Stimulated activated CD4-positive, alpha-beta T cell treated with anti-CD3 and anti-CD28 coated beads, Interleukin-4, amount 100 ng/mL, for 48 hours (primary cell): ENCODE data around the gene ATXN1.

Source experiments
- DNase-seq, 2 donors: peaks; one replicate each; pipeline ENCODE4 v3.0.0-alpha.2; 2020; ENCODE audit warnings: low read depth in 2 of 2

Gene ATXN1

DNA sequence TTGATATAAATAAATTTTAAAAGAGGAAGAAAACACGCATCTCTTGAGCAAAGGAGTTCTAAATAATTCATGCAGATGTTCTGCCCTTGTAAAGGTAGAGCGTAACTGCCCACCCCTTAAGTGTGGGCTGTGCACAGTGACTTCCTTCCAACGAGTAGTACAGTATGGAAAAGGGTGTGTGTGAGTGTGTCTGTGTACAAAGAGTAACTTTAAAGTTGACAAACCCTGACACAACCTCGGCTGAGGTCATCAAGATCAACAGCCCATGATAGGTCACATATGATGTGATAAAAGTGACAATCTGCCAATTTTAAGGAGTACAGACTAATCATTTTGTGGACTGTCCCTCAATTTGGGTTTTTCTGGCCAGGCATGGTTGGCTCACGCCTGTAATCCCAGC, 225.7 kb downstream of the ATXN1 start:
- DNase-seq = no peak

GRCh38 chr6:16533721-16534136, 227.5 kb downstream of the ATXN1 start:
- no peak for DNase-seq

DNA sequence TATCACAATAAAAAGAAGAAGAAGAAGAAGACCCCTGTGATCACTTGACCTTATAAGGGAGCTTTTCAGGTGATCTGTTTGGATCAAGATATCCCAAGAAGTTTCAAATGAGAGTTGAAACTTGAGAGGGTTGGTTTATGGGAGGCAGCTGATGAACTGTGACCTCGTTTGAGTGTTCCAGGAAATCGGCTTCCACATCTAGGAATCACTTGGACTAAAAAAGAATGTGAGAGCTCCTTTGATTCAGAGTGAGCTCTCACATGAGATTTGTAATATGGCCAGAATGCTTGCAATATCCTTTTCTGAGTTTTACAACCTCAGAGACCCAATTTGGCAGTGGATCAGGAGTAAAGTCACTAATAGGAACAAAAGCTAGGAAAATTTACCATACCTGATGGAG, 228.1 kb downstream of the ATXN1 start:
- no peak for DNase-seq

DNA sequence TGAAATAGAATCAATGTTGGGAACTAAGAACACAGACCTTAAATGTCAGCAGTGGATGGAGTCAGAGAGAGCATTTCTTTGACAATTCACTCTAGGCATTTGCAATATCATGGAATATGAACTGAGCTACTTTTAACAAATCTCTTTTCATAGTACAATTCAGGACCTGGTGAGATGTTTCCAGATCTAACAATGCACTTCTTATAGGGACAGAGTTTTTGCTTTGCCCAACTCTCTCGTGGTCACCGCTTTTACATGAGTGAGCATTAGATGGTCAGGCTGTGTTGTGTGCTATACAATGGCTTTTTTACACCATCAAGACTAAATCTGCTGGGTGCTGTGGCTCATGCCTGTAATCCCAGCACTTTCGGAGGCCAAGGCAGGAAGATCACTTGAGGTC, 233.6 kb downstream of the ATXN1 start:
- no peak for DNase-seq

GRCh38 chr6:16524380-16524707, 236.9 kb downstream of the ATXN1 start:
- no peak for DNase-seq

DNA sequence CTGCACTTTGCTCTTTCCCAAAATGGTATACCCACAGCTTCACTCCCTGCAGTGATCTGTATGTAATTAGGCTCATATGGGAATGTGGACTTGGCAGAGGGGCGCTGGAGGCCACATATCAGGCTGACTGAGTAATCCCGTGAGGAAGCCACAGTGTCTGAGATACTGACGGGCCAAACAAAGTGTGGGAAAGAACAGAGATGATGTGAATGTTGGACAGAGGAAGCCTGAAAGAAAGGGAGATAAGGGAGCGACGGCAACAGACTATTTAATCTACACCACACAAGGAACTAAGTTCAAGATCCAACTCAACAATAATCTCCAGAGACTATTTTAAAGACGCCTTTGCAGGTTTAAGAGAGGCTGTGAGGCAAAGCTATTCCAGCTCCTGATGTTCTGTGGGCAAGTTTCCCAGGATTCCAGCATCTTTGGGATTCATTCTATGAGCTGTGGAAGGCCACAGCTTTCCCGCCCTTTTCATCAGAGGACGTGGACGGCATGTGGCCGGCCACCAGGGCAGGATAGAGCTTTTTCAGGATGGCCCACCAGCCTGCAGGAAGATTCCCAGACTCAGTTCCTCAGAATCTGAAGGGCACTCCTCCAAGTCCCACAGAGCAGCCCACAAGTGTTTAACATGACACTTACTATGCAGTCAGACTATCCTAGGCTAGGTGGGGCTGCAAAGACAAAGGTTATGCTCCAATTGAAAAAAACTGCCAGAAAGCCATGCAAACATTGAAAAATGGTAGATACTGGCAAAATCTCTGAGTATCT, 237.5 kb downstream of the ATXN1 start:
- no peak for DNase-seq

DNA sequence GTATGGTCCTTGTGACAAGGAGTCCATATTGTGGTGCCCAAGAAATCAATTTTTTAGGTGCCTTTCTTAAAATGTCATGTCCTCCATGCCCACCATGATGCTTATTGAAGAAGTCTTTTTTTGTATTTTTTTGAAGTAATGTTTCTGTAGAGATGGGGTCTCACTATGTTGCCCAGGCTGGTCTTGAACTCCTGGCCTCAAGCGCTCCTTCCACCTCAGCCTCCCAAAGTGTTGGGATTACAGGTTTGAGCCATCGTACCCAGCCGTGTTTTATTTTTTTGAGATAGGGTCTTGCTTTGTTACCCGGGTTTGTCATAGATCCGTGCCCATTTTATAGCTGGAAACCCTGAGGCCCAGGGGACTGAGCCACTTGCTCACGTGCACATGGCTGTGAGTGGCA, 238.3 kb downstream of the ATXN1 start:
- DNase-seq = no peak

GRCh38 chr6:16521528-16521927, 239.7 kb downstream of the ATXN1 start:
- no peak for DNase-seq

- DNase-seq = no peak
These were observed 241.7 kb downstream of the ATXN1 start for GRCh38 chr6:16519265-16520242.

DNA sequence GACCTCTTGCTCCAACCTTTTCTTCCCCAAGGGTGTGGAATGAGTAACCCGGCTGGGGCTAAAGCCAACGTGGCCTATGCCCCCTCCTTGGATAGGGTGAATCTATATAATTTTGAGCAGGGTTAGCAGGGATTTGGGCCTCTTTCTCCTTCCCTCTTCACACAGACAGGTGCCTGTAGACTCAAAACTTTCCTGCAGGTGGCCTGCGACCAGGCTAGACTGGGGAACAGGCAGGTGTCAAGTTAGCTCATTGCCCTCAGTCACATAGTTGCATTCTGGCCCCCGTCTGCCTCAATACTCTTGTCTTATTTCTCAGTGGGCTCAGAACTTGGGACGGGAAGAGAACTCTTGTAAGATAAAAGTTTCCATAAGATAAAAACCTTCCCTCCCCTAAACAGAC, 243.0 kb downstream of the ATXN1 start:
- DNase-seq = no peak

- DNase-seq = no peak
These were observed 247.0 kb downstream of the ATXN1 start for GRCh38 chr6:16514249-16514648.

GRCh38 chr6:16512544-16513290, 248.5 kb downstream of the ATXN1 start:
- no peak for DNase-seq

- DNase-seq = no peak
These were observed 249.4 kb downstream of the ATXN1 start for GRCh38 chr6:16511723-16512489.

- DNase-seq = no peak
These were observed 250.1 kb downstream of the ATXN1 start for GRCh38 chr6:16511040-16511660.

DNA sequence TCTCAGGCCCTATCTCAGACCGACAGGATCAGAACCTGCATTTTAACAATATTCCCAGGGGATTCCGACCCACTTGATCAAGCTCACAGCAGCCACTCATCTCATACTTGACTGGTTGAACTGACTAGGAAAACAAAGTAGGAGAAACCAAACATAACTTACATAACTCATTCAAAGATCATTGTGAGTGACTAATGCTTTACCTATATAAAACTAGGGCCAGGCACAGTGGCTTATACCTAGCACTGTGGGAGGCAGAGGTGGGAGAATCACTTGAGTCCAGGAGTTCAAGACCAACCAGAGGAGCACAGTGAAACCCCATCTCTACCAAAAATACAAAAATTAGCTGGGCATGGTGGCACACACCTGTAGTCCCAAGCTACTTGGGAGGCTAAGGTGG, 251.0 kb downstream of the ATXN1 start:
- no peak for DNase-seq

- no peak for DNase-seq
These were observed 252.3 kb downstream of the ATXN1 start for GRCh38 chr6:16508959-16509358.

- no peak for DNase-seq
These were observed 255.4 kb downstream of the ATXN1 start for GRCh38 chr6:16505711-16506357.

DNA sequence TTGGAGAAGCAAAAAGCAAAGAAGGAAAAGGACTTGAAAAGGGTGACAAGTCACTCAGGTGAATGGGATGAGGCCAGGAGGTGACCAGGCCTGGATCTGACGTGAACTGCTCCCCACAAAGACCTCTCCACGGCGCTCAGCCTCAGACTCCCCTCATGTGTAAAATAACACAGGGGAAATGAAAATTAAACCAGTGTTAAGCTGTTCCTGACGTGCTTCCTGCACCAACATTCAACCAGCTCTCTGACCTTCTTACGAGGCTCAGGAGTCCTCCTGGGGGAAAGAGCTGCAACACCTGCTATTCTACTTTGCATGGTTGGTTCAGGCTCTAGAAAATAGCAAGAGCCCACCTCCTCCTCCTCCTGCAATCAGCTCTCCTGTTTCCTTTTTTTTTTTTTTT, 256.7 kb downstream of the ATXN1 start:
- no peak for DNase-seq

DNA sequence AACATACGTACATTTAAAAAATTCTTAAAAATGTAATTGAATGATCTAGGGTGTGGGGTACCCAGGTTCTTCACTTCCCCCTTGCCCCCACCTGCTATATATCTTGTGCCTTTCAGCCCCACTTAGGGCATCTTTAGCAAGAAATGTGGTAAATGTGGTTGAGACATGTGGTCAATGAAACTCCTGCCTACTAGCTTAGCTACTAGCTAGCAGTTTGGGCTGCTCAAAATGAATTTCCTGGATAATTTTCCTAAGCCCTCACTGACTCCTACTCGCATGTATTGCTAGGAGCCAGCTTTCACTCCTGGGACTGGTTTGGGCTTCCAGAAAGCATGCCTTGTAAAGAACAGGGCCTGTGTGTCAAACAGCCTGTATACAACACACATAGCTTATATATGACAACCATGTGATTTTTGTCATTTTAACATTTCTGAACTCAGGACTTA, 257.3 kb downstream of the ATXN1 start:
- DNase-seq = no peak

DNA sequence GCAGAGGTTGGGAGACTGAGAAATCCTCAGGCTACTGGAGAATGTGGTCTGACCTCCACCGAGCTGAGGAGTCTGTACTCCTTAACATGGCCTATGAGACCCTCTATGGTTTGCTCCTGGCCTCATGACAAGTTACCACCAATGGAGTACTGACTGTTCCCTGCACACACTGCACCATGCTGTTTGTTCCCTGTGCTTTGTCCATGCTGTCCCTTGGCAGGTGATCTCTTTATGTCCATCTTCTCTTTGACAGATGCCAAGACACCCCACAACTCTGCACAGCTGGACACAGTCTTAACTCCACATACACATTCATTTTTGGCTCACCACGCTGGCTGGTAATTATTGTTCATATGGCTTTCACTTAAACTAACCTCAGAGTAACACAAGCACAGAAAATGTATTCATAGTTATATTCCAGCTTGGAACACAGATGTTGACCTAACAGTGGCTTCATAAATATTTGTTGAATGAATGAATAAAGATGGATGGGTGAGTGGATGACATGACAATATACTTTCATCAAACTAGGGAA, 258.0 kb downstream of the ATXN1 start:
- no peak for DNase-seq
